ENCODE results near the gene UMODL1.

The UMODL1 gene

GRCh38 chr21:42079939-42080787 lies 9.0 kb downstream of the UMODL1 start:
- no peak overlapping the region for H3K4me3 Mint-ChIP-seq
- ATAC-seq: no peak
- no peaks in the 10 kb centered on the region for H3K36me3 Mint-ChIP-seq
- peaks cover 18% of the 10 kb centered on the region for H3K27me3 Mint-ChIP-seq
- H3K4me1 Mint-ChIP-seq: peaks cover 41% of the 10 kb centered on the region
- no peaks in the 10 kb centered on the region for H3K9me3 Mint-ChIP-seq
- H3K27ac Mint-ChIP-seq: peak overlapping the region; percentile 48

GRCh38 chr21:42080788-42081083 lies 9.6 kb downstream of the UMODL1 start:
- H3K9me3 Mint-ChIP-seq: no peaks in the 10 kb centered on the region
- no peak for ATAC-seq
- H3K27me3 Mint-ChIP-seq: peaks cover 18% of the 10 kb centered on the region
- no peak overlapping the region for H3K4me3 Mint-ChIP-seq
- peaks cover 41% of the 10 kb centered on the region for H3K4me1 Mint-ChIP-seq
- no peak overlapping the region for H3K27ac Mint-ChIP-seq
- no peaks in the 10 kb centered on the region for H3K36me3 Mint-ChIP-seq

- Mint-ChIP-seq H3K4me3 (no peak overlapping the region), H3K27me3 (peaks cover 18% of the 10 kb centered on the region), H3K9me3 (no peaks in the 10 kb centered on the region), H3K4me1 (peaks cover 41% of the 10 kb centered on the region), H3K36me3 (no peaks in the 10 kb centered on the region), H3K27ac (peak overlapping the region; percentile 35)
- ATAC-seq: no peak
Measured at GRCh38 chr21:42081138-42081537, 10.0 kb downstream of the UMODL1 start.

GRCh38 chr21:42081931-42082381 lies 10.8 kb downstream of the UMODL1 start:
- no peak for ATAC-seq
- H3K4me3 Mint-ChIP-seq: no peak overlapping the region
- H3K9me3 Mint-ChIP-seq: no peaks in the 10 kb centered on the region
- peaks cover 18% of the 10 kb centered on the region for H3K27me3 Mint-ChIP-seq
- no peaks in the 10 kb centered on the region for H3K36me3 Mint-ChIP-seq
- H3K4me1 Mint-ChIP-seq: peaks cover 36% of the 10 kb centered on the region
- peak overlapping the region; percentile 35 for H3K27ac Mint-ChIP-seq

- Mint-ChIP-seq H3K27ac (peak overlapping the region; percentile 24), H3K4me3 (no peak overlapping the region), H3K27me3 (peaks cover 18% of the 10 kb centered on the region), H3K36me3 (no peaks in the 10 kb centered on the region), H3K9me3 (no peaks in the 10 kb centered on the region), H3K4me1 (peaks cover 28% of the 10 kb centered on the region)
- no peak for ATAC-seq
Measured at GRCh38 chr21:42082501-42083360, 11.6 kb downstream of the UMODL1 start.

GRCh38 chr21:42083361-42083690 lies 12.2 kb downstream of the UMODL1 start:
- Mint-ChIP-seq H3K27ac (peak overlapping the region; percentile 24), H3K4me3 (no peak overlapping the region), H3K4me1 (peaks cover 22% of the 10 kb centered on the region), H3K27me3 (peaks cover 18% of the 10 kb centered on the region), H3K9me3 (no peaks in the 10 kb centered on the region), H3K36me3 (no peaks in the 10 kb centered on the region)
- no peak for ATAC-seq

- H3K4me1 Mint-ChIP-seq: peaks cover 18% of the 10 kb centered on the region
- H3K27ac Mint-ChIP-seq: peak overlapping the region; percentile 24
- ATAC-seq: no peak
- H3K36me3 Mint-ChIP-seq: no peaks in the 10 kb centered on the region
- H3K27me3 Mint-ChIP-seq: peaks cover 18% of the 10 kb centered on the region
- H3K9me3 Mint-ChIP-seq: no peaks in the 10 kb centered on the region
- H3K4me3 Mint-ChIP-seq: no peak overlapping the region
Measured at GRCh38 chr21:42084079-42084478, 13.0 kb downstream of the UMODL1 start.

- peaks cover 11% of the 10 kb centered on the region for H3K4me1 Mint-ChIP-seq
- no peak overlapping the region for H3K27ac Mint-ChIP-seq
- H3K4me3 Mint-ChIP-seq: no peak overlapping the region
- H3K27me3 Mint-ChIP-seq: peaks cover 18% of the 10 kb centered on the region
- H3K36me3 Mint-ChIP-seq: no peaks in the 10 kb centered on the region
- no peaks in the 10 kb centered on the region for H3K9me3 Mint-ChIP-seq
- no peak for ATAC-seq
Measured at GRCh38 chr21:42085246-42086077, 14.3 kb downstream of the UMODL1 start.

- H3K27me3 Mint-ChIP-seq: peaks cover 31% of the 10 kb centered on the region
- peaks cover 11% of the 10 kb centered on the region for H3K4me1 Mint-ChIP-seq
- H3K36me3 Mint-ChIP-seq: no peaks in the 10 kb centered on the region
- no peak overlapping the region for H3K4me3 Mint-ChIP-seq
- no peak for ATAC-seq
- no peaks in the 10 kb centered on the region for H3K9me3 Mint-ChIP-seq
- H3K27ac Mint-ChIP-seq: no peak overlapping the region
Measured at GRCh38 chr21:42086969-42087368, 15.9 kb downstream of the UMODL1 start.

GRCh38 chr21:42088148-42088547 lies 17.0 kb downstream of the UMODL1 start:
- ATAC-seq: no peak
- Mint-ChIP-seq H3K27ac (no peak overlapping the region), H3K9me3 (no peaks in the 10 kb centered on the region), H3K36me3 (no peaks in the 10 kb centered on the region), H3K27me3 (peaks cover 25% of the 10 kb centered on the region), H3K4me3 (no peak overlapping the region), H3K4me1 (peaks cover 11% of the 10 kb centered on the region)

GRCh38 chr21:42088658-42089057 lies 17.5 kb downstream of the UMODL1 start:
- Mint-ChIP-seq H3K4me1 (peaks cover 6% of the 10 kb centered on the region), H3K4me3 (no peak overlapping the region), H3K27ac (peak overlapping the region; percentile 23), H3K9me3 (no peaks in the 10 kb centered on the region), H3K36me3 (no peaks in the 10 kb centered on the region), H3K27me3 (peaks cover 19% of the 10 kb centered on the region)
- ATAC-seq: no peak

GRCh38 chr21:42089093-42089631 lies 18.0 kb downstream of the UMODL1 start:
- Mint-ChIP-seq H3K9me3 (no peaks in the 10 kb centered on the region), H3K4me3 (no peak overlapping the region), H3K4me1 (peaks cover 6% of the 10 kb centered on the region), H3K27me3 (peaks cover 17% of the 10 kb centered on the region), H3K27ac (peak overlapping the region; percentile 23), H3K36me3 (no peaks in the 10 kb centered on the region)
- ATAC-seq: peak; percentile 38

- H3K4me3 Mint-ChIP-seq: no peak overlapping the region
- no peaks in the 10 kb centered on the region for H3K9me3 Mint-ChIP-seq
- peaks cover 17% of the 10 kb centered on the region for H3K27me3 Mint-ChIP-seq
- H3K36me3 Mint-ChIP-seq: no peaks in the 10 kb centered on the region
- peaks cover 6% of the 10 kb centered on the region for H3K4me1 Mint-ChIP-seq
- H3K27ac Mint-ChIP-seq: no peak overlapping the region
- no peak for ATAC-seq
Measured at GRCh38 chr21:42089665-42090310, 18.7 kb downstream of the UMODL1 start.

GRCh38 chr21:42091899-42092508 lies 20.9 kb downstream of the UMODL1 start:
- H3K4me3 Mint-ChIP-seq: no peak overlapping the region
- peaks cover 4% of the 10 kb centered on the region for H3K9me3 Mint-ChIP-seq
- peaks cover 6% of the 10 kb centered on the region for H3K4me1 Mint-ChIP-seq
- no peaks in the 10 kb centered on the region for H3K36me3 Mint-ChIP-seq
- H3K27ac Mint-ChIP-seq: no peak overlapping the region
- ATAC-seq: no peak
- peaks cover 25% of the 10 kb centered on the region for H3K27me3 Mint-ChIP-seq
